GM19099 (cell line): ENCODE measurements around the gene RFNG.

Experiments
- POLR2A ChIP-seq: IDR thresholded peaks from 3 replicates; pipeline ENCODE4 v1.6.1; 2011; ENCODE audit warnings: low read depth; ENCODE audit not compliant: insufficient read length; ENCODE audit errors: extremely low read depth

RFNG gene, protein sequence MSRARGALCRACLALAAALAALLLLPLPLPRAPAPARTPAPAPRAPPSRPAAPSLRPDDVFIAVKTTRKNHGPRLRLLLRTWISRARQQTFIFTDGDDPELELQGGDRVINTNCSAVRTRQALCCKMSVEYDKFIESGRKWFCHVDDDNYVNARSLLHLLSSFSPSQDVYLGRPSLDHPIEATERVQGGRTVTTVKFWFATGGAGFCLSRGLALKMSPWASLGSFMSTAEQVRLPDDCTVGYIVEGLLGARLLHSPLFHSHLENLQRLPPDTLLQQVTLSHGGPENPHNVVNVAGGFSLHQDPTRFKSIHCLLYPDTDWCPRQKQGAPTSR

DNA sequence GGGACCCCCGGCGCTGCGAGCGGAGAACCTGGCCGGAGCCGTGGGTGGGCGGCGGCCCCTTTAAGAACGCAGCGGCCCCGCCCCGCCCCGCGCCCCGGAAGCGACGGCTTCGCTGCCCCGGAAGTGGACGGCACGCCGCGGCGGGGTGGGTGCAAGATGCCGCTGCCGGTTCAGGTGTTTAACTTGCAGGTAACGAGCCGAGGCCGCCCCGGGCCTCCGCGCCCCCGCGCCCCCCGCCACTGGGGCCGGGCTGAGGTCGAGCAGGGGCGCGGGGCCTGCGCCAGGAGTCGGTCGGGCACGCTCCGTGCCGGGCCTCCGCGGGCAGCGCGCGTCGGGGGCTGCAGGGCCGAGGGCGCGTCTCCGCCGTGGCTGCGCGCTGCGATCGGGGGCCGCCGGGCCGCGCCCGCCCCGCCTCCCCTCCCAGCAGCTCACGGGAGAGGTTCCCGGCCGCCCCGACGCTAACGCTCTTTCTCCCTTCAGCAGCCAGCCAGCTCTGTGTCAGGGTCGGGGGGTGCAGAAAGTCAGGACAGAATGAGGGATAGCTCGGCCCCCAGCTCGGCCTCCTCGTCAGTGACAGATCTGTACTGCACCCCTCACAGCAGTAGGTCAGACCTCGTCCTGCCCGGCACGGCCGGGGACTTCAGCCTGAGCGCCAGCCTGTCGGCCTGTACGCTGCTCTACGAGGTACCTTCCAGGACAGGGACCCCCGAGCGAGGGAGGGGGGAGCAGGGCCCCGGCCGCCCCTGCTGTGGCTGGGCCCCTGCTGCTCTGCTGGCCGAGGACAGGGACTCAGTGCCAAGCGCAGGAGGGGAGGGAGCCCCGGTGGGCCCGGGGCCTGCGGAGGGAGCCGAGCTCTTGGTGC lies at the start of gene RFNG, which contains the start of gene GPS1:
TSS of gene RFNG (minus strand) at position 36 of the 862 bp plus-strand sequence. CDS start 45 bp downstream, outside the sequence.
TSS of gene GPS1 (plus strand) at position 123 of the 862 bp plus-strand sequence. CDS start at position 157, 34 bp downstream.
- peak; percentile 65 for TF ChIP-seq POLR2A

DNA sequence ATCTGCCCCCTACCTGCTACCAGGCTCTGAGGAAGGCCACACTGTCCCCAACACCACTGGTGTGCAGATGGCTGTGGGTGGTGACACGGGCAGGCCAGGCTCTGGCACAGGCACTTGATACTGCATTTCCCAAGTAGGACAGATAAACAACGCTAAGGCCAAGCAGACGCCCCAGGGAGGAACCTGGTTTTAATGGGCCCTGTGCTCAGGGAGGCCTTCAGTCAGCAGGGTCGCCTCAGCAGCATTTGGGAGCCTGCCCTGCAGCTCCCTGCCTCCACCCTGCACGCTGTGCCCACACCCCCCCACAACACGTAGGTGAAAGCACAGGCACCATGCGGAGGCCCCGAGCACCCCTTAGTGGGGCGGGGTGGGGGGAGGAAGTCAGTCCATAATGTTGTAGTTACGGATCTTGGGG lies 49.7 kb upstream of the RFNG start:
- TF ChIP-seq POLR2A: no peak

DNA sequence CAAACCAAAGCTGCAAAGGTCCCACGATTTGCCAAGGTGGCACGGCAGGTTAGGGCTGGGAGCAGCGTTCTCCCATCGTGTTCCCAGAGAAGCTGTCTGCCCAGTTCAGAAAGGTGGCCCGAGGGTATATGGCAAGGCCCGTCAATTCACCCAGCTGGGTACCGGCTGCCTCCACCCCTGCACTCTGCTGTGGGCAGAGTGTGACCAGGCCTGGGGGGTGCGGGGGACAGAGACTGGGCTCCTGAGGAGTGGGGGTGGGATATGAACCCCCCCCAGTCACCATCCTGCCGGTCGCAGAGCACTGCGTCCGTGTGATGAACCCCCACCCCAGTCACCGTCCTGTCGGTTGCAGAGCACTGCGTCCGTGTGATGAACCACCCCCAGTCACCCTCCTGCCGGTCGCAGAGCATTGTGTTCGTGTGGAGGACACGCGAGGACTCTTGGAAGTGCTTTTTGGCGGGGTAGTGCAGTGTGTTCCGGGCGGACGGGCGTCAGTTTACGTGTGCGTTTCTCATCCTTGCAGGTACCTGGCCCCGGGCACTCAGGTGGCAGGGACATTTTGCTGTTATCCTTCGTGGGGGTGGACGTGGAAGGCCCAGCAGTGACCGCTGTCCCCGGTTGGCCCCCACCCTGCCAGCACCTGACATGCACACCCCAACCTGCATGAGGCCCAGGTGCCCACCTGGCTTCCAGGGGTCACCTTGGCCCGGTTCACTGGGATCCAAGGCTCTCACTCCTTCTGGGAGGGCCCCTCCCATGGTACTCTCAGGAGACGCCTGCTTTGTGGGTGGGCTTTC lies 49.1 kb upstream of the RFNG start:
- TF ChIP-seq POLR2A: no peak

DNA sequence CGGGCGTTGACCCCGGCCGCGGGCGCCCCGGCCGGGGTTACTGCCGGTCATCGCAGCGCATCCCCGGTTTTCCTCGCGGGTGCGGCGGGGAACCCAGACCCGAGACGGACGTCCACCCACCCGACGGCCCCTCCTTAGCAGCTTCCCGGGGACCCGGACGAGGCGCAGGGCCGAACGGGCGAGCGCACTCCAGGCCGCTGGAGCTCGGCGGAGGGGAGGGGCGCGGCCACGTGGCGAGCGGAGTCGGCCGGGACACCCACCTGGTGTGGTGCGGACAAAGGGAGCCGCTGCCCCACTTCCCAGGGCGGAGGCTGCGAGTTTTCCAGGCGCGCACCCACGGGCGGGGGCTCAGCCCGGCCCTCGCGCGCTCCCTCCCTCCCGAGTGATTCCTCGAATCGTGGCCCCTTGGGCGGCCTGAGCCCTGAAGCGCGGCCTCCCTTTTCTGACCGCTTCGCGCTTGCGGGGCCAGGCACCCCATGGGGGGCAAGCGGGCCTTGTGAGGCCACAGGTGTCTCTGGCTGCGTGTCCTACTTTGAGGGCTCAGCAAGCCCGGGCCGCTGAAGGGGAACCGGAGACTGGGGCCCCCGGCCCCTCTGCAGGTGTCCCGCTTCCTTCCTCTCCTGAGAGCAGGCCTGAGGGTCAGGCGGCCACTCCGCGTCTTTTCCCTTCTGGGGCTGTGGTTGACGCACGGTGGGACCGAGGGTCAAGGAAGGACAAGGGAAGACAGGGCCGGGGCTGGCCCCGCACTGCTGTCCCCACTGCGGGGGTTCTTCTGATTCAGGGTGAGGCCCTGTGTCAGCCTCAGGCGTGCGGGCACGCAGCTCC lies 47.5 kb upstream of the RFNG start:
- TF ChIP-seq POLR2A: peak; percentile 8

DNA sequence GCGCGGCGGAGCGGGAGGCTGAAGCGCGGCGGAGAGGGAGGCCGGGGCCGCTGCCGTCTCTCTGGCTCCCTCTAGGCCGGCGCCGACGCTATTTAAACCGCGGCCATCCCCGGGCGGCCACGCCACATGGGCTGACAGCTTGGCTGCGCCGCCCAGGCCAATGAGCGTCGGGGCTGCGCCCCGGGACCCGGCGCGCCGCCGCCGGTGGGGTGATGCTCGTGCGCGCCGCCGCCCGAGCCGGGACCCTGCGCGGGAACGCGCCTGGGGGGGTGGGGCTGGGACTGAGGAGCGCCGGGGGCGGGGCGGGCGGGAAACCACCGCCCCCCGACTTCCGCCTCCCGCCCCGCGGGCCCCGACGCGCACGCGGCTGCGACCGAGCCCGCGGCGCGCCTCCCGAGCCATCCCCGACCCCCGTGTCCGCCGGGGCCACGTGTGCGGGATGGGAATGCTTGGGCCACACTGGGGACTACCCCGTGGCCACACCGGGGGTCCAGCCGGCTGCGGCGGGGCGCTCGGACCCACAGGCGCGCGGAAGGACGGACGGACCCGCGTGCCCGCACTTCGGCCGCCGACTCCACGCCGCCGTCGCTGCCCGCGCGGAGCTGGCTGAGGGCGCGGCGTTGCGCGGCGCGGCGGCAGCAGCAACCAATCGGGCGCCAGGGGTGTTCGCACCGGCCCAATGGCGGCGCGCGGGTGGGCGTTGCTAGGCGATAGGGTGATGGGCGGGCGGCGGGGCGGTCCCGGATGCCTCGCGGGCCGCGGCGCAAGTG lies 46.7 kb upstream of the RFNG start, which contains the start of gene FASN:
TSS of gene FASN (minus strand) at position 68 of the 770 bp plus-strand sequence. CDS start 1,791 bp downstream, outside the sequence.
- TF ChIP-seq POLR2A: peak; percentile 99

DNA sequence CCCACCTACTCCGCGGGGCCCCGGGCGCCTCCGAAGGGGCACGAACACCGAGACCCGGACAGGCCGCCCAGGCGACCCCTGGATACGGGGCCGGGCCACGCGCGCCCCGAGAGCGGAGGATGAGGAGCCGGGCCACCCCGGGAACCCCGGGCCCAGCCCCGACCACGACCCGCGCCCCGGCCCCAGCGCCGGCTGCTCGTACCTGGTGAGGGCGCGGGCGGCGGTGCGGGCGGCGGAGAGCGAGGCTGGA lies 46.2 kb upstream of the RFNG start:
- no peak for TF ChIP-seq POLR2A

DNA sequence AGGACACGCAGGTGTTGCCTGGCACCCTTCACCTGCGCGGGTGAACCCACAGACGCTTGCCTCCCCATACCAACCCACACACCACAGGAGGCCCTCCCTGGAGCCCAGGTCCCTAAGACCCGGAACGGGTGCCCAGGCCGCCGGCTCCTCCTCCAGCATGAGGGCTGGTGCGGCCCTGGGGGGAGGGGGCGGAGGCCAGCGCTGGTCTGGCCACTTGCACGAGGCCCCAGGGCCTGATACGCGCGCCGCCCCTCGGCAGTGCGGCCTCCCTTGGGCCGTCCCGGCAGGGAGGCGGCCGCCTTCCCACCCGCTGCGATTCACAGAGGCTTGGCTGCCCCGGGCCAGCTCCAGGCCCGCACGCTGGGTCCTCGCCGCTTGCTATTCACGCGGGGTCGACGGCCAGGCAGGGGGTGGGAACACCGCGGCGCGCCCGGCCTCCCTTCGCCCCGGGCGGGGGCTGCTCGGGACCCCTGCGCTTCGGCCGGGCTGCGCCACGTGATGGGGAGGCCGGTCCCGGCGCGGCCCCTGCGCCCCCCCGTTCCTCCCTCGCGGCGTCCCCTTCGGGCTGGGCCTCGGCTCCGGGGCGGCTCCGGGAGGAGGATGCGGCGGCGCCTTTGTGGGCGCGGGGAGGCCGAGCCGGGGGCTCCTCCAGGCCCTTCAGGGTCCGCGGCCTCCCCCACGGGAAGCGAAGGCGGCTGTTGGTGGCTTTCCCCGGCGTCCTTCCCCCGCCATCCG lies 45.7 kb upstream of the RFNG start:
- TF ChIP-seq POLR2A: peak; percentile 18

DNA sequence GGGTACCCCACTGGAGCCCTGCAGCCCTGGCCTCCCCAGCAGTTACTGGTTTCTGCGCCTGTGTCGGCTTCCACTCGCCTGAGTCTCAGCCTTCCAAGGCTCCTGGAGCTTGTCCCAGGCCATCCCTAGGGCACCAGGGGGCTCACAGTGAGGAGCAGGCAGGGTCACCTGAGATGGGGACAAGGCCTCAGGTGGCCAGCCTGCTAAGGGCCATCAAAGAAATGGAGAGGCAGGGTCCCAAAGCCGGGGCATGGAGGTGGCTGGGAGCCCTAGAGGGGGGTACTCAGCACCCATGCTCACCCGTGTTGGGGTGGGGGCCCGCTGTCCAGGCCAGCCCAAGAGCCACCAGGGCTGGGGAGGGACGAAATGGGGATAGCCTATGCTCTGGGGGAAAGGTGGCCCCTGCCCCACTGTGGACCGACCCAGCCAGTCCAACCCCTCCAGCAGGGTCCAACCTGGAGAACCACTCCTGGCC lies 45.1 kb upstream of the RFNG start:
- TF ChIP-seq POLR2A: no peak

DNA sequence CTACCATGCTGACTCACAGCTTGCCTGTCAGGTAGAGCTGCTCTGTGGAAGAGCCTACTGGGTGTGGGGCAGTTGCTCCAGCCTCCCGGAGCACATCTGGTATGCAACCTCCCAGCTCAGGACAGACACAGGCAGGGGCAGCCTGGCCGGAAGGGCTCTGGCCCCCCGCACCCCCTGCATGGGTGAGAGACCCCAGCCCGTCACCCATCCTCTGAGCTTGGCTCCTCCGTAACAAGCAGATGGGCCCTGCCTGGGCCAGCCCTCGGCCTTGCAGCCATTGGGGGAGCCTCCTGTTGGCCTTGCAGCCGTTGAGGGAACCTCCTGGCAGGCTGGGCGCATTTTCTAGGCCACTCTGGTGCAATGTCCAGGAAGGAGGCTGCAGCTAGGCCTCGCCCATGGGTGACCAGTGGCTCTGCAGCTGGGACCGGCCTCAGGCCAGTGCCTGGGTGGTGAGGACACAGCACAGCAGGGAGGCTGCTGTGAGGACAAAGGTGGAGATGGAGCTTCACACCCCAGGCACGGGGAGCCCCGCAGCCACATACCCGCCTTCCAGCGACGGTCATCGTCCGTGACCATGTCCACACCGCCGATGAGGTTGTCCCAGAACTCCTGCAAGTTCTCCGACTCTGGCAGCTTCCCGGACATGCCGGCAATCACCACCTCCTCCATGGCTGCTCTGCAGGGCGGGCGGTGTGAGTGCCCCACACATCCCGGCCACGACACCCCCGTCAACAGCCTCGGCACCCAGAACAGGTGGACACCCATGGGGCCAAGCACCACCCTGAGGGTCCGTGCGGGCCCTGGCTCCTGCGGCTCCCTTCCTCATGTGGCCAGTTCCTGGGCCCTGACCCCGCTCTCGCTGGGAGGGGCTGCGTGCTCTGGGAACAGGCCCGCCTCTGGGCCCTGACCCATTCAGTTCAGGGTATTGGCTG lies 44.4 kb upstream of the RFNG start:
- TF ChIP-seq POLR2A: no peak

DNA sequence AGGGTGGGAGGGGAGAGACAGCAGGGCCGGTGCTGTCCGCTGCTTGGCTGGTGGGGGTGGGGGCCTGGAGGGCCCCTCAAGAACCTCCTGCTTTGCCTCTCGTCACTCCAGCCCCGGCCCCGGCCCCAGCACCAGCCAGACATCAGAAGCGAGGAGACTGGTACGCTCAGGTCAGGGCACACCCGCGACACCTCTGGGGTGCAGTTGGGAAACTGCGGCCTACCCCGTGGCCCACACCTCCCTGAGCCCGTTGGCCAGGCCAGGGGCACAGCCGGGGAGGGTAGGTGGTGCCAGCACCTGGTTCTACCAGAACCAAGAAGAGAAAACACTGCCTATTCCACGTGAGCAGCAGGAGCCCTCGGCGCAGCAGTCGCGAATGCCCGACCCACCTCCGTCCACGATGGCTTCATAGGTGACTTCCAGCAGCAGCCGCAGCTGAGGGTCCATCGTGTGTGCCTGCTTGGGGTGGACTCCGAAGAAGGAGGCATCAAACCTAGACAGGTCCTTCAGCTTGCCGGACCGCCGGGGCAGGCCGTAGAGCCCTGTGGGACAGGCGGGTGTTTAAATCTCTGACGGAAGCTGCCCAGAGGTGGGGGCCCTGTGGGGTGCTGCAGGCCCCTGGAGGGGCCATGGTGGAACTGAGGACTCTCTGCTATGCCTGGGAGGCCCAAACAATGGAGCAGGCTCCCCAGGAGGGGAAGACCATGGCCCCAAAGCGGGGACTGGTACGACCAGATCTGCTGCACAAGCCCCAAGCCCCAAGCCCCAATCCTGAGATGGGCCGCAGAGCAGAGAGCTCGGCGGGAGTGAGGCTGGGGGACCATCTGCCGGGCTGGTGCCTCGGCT lies 43.5 kb upstream of the RFNG start:
- no peak for TF ChIP-seq POLR2A
